OCI-LY3 (cell line): ENCODE measurements around the gene TFCP2L1.

Source experiments
- EZH2phosphoT487 ChIP-seq: fragments of 200-600 bp; shearing (Covaris generic); IDR thresholded peaks from 2 replicates; pipeline ENCODE4 v1.6.1; 2018; ENCODE audit warnings: antibody characterized with exemption, mixed run types, low read depth
- TF ChIP-seq, protein P1 (sequence below): fragments of 200-600, 300-600 bp; sonication (generic); IDR thresholded peaks from 2 replicates; pipeline ENCODE4 v1.5.1; 2014; ENCODE audit warnings: antibody characterized with exemption, low read length, low read depth

- TF ChIP-seq, protein P1, sequence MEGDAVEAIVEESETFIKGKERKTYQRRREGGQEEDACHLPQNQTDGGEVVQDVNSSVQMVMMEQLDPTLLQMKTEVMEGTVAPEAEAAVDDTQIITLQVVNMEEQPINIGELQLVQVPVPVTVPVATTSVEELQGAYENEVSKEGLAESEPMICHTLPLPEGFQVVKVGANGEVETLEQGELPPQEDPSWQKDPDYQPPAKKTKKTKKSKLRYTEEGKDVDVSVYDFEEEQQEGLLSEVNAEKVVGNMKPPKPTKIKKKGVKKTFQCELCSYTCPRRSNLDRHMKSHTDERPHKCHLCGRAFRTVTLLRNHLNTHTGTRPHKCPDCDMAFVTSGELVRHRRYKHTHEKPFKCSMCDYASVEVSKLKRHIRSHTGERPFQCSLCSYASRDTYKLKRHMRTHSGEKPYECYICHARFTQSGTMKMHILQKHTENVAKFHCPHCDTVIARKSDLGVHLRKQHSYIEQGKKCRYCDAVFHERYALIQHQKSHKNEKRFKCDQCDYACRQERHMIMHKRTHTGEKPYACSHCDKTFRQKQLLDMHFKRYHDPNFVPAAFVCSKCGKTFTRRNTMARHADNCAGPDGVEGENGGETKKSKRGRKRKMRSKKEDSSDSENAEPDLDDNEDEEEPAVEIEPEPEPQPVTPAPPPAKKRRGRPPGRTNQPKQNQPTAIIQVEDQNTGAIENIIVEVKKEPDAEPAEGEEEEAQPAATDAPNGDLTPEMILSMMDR, result no peak
- no peak for TF ChIP-seq EZH2phosphoT487
Measured at GRCh38 chr2:121285926-121286325, 924 bp upstream of the TFCP2L1 start.
